Measurements from ENCODE around the gene UNC13B.

UNC13B gene

GRCh38 chr9:35262064-35262463, 100.3 kb downstream of the UNC13B start:
- Histone ChIP-seq H3K9me3 (ENCODE audit: low read length) (no peaks in the 10 kb centered on the region), H3K9ac (ENCODE audit: low read length) (no peak overlapping the region), H3K4me3 (ENCODE audit: low read depth, low read length, poor library complexity, severe bottlenecking) (no peak overlapping the region), H3K79me2 (ENCODE audit: insufficient read depth, low read length) (no peaks in the 10 kb centered on the region), H3K27me3 (ENCODE audit: insufficient read depth, low read length) (no peaks in the 10 kb centered on the region), H3K4me1 (ENCODE audit: insufficient read depth, low read length, severe bottlenecking) (no peaks in the 10 kb centered on the region), H2AFZ (ENCODE audit: low read length) (no peak overlapping the region), H3K36me3 (ENCODE audit: insufficient read depth, low read length) (no peaks in the 10 kb centered on the region), H4K20me1 (ENCODE audit: insufficient read depth, low read length) (no peaks in the 10 kb centered on the region), H3K9me2 (ENCODE audit: low read depth, low read length) (no peaks in the 10 kb centered on the region), H3K4me2 (ENCODE audit: low read length) (no peak overlapping the region), H3K27ac (ENCODE audit: low read depth, low read length, poor library complexity, severe bottlenecking) (no peak overlapping the region), H3F3A (ENCODE audit: insufficient read depth, low read length) (no peaks in the 10 kb centered on the region)
- TF ChIP-seq EZH2 (IDR thresholded peaks at IDR 0.05; ENCODE audit: borderline replicate concordance, low read length) (no peak), CTCF (IDR thresholded peaks at IDR 0.05; ENCODE audit: low read length) (no peak)

DNA sequence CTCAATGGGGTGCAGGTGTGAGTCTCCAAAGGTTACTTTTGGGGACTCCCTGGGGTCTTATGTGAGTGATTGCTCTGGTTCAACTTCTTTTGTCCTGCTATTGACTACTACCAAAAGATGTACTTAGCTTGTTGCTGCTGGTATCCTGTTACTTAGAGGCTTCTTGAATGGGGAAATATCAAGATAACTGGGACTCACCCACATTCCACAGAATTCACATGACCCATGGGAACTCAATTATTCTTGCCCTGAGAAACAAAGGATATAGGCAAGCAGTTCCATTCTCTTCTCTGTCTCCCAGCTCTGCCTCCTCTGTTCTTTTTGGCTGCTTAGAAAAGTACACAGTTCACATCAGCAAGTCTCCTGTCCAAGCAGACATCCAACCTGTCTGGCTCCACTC, 105.9 kb downstream of the UNC13B start:
- no peak for TF ChIP-seq CTCF (IDR thresholded peaks at IDR 0.05; ENCODE audit: low read length)
- TF ChIP-seq EZH2 (IDR thresholded peaks at IDR 0.05; ENCODE audit: borderline replicate concordance, low read length), result no peak
- H3K27me3 ChIP-seq (ENCODE audit: insufficient read depth, low read length), result no peaks in the 10 kb centered on the region
- no peak overlapping the region for H3K27ac ChIP-seq (ENCODE audit: low read depth, low read length, poor library complexity, severe bottlenecking)

DNA sequence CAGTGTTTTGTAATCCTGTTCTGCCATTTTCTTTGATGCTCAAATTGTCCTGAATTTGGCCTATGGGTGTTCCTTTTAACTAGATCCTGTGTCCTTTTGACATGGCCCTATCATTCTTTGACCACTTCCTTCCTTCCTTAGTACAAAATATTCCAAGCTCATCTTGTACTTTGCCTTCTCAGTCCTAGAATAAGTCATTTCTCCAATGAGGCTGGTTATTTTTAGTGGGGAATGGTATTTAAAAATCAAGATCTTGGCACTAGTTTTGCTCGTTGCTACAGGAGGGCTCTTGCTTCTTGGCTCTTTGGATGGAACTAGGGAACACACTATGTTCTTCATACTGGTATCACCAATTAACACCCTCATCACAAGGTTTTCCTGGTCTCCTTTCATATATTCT, 108.1 kb downstream of the UNC13B start:
- Histone ChIP-seq H2AFZ (ENCODE audit: low read length) (no peak overlapping the region), H3K9me3 (ENCODE audit: low read length) (no peaks in the 10 kb centered on the region), H3K4me1 (ENCODE audit: insufficient read depth, low read length, severe bottlenecking) (no peaks in the 10 kb centered on the region), H3K27ac (ENCODE audit: low read depth, low read length, poor library complexity, severe bottlenecking) (no peak overlapping the region), H3K79me2 (ENCODE audit: insufficient read depth, low read length) (no peaks in the 10 kb centered on the region), H3K4me3 (ENCODE audit: low read depth, low read length, poor library complexity, severe bottlenecking) (no peak overlapping the region), H3K9me2 (ENCODE audit: low read depth, low read length) (no peaks in the 10 kb centered on the region), H3K27me3 (ENCODE audit: insufficient read depth, low read length) (no peaks in the 10 kb centered on the region), H3K4me2 (ENCODE audit: low read length) (no peak overlapping the region), H4K20me1 (ENCODE audit: insufficient read depth, low read length) (no peaks in the 10 kb centered on the region), H3K9ac (ENCODE audit: low read length) (no peak overlapping the region), H3K36me3 (ENCODE audit: insufficient read depth, low read length) (no peaks in the 10 kb centered on the region), H3F3A (ENCODE audit: insufficient read depth, low read length) (no peaks in the 10 kb centered on the region)
- TF ChIP-seq CTCF (IDR thresholded peaks at IDR 0.05; ENCODE audit: low read length), result no peak
- TF ChIP-seq EZH2 (IDR thresholded peaks at IDR 0.05; ENCODE audit: borderline replicate concordance, low read length), result no peak

More for the DNA sequence above, 105.9 kb downstream of the UNC13B start:
- Histone ChIP-seq H2AFZ (ENCODE audit: low read length) (no peak overlapping the region), H4K20me1 (ENCODE audit: insufficient read depth, low read length) (no peaks in the 10 kb centered on the region), H3K36me3 (ENCODE audit: insufficient read depth, low read length) (no peaks in the 10 kb centered on the region), H3F3A (ENCODE audit: insufficient read depth, low read length) (no peaks in the 10 kb centered on the region), H3K79me2 (ENCODE audit: insufficient read depth, low read length) (no peaks in the 10 kb centered on the region), H3K4me3 (ENCODE audit: low read depth, low read length, poor library complexity, severe bottlenecking) (no peak overlapping the region), H3K9me2 (ENCODE audit: low read depth, low read length) (no peaks in the 10 kb centered on the region), H3K9me3 (ENCODE audit: low read length) (no peaks in the 10 kb centered on the region), H3K4me1 (ENCODE audit: insufficient read depth, low read length, severe bottlenecking) (no peaks in the 10 kb centered on the region), H3K9ac (ENCODE audit: low read length) (no peak overlapping the region), H3K4me2 (ENCODE audit: low read length) (no peak overlapping the region)

All from OCI-LY1 (cell line).